HFFc6 (cell line): ENCODE results near the gene CARMIL1. TPM values are rescaled to one million over a fixed set of nuclear protein-coding genes. Genes with fewer than 3 reads are reported as not detected.

Experiments used
- DNase-seq: peaks from one replicate; pipeline ENCODE4 v3.0.0-alpha.2; 2018
- H3K27ac Mint-ChIP-seq: 2 replicates; pipeline ENCODE4 v1.8.0; 2020; ENCODE audit warnings: mild to moderate bottlenecking, mixed read lengths
- H3K27me3 Mint-ChIP-seq: 2 replicates; pipeline ENCODE4 v1.8.0; 2021; ENCODE audit warnings: mild to moderate bottlenecking, moderate library complexity, mixed read lengths; ENCODE audit not compliant: insufficient read depth
- H3K36me3 Mint-ChIP-seq: 2 replicates; pipeline ENCODE4 v1.8.0; 2021; ENCODE audit warnings: low read depth, mixed read lengths
- H3K4me1 Mint-ChIP-seq: 2 replicates; pipeline ENCODE4 v1.8.0; 2020; ENCODE audit warnings: low read depth, mixed read lengths
- H3K4me3 Mint-ChIP-seq: 2 replicates; pipeline ENCODE4 v1.8.0; 2020; ENCODE audit warnings: mild to moderate bottlenecking, moderate library complexity, mixed read lengths
- H3K9me3 Mint-ChIP-seq: 2 replicates; pipeline ENCODE4 v1.8.0; 2020; ENCODE audit warnings: mild to moderate bottlenecking, mixed read lengths
- CTCF ChIP-seq: fragments of 200-600 bp; sonication (generic); IDR thresholded peaks from 2 replicates; pipeline ENCODE4 v1.5.0; 2021; ENCODE audit warnings: antibody characterized with exemption, mild to moderate bottlenecking
- total RNA-seq, 6 experiments: library from RNA; stranded (reverse); fragmentation: NEBNext Ultra II Directional; extraction: Animal tissue kit (Norgen Biotek cat#: 25700); gene quantifications; 2 replicates in 1 of 6; 3 replicates in 5 of 6; pipeline ENCODE4 v1.2.3, GENCODE V29; 2021

The CARMIL1 gene
- total RNA-seq, 6 experiments from 2014 or later, result 12.2 to 15.6 (median 13.7) TPM

- Mint-ChIP-seq H3K36me3 (peaks cover 7% of the 10 kb centered on the region; the same call in 1 of the 2 replicates), H3K4me1 (peaks cover 54% of the 10 kb centered on the region), H3K27ac (no peak overlapping the region), H3K9me3 (no peaks in the 10 kb centered on the region), H3K4me3 (no peak overlapping the region), H3K27me3 (no peaks in the 10 kb centered on the region; the same call in 1 of the 2 replicates)
- no peak for TF ChIP-seq CTCF
- no peak for DNase-seq
These were observed 138.0 kb downstream of the CARMIL1 start for GRCh38 chr6:25417046-25417605.

- no peak for TF ChIP-seq CTCF
- Mint-ChIP-seq H3K27me3 (no peaks in the 10 kb centered on the region; the same call in 1 of the 2 replicates), H3K4me1 (peaks cover 47% of the 10 kb centered on the region), H3K36me3 (peaks cover 7% of the 10 kb centered on the region; the same call in 1 of the 2 replicates), H3K4me3 (peak overlapping the region; percentile 13; the same call in 1 of the 2 replicates), H3K27ac (peak overlapping the region; percentile 39; the same call in 1 of the 2 replicates), H3K9me3 (no peaks in the 10 kb centered on the region)
- DNase-seq, result no peak
These were observed 139.4 kb downstream of the CARMIL1 start for GRCh38 chr6:25418454-25419052.

- H3K27ac Mint-ChIP-seq, result no peak overlapping the region
- H3K4me1 Mint-ChIP-seq, result peaks cover 33% of the 10 kb centered on the region
- TF ChIP-seq CTCF, result no peak
- no peak overlapping the region for H3K4me3 Mint-ChIP-seq
- no peaks in the 10 kb centered on the region for H3K9me3 Mint-ChIP-seq
- DNase-seq, result no peak
- H3K27me3 Mint-ChIP-seq, result no peaks in the 10 kb centered on the region; the same call in 1 of the 2 replicates
- peaks cover 7% of the 10 kb centered on the region; the same call in 1 of the 2 replicates for H3K36me3 Mint-ChIP-seq
These were observed 140.7 kb downstream of the CARMIL1 start for GRCh38 chr6:25419879-25420278.

GRCh38 chr6:25423358-25423757, 144.2 kb downstream of the CARMIL1 start:
- no peak overlapping the region for H3K27ac Mint-ChIP-seq
- no peaks in the 10 kb centered on the region for H3K9me3 Mint-ChIP-seq
- DNase-seq, result no peak
- peaks cover 7% of the 10 kb centered on the region; the same call in 1 of the 2 replicates for H3K36me3 Mint-ChIP-seq
- H3K4me3 Mint-ChIP-seq, result no peak overlapping the region
- H3K27me3 Mint-ChIP-seq, result no peaks in the 10 kb centered on the region
- H3K4me1 Mint-ChIP-seq, result peaks cover 32% of the 10 kb centered on the region
- TF ChIP-seq CTCF, result no peak

- Mint-ChIP-seq H3K36me3 (peaks cover 7% of the 10 kb centered on the region; the same call in 1 of the 2 replicates), H3K27me3 (no peaks in the 10 kb centered on the region), H3K4me3 (no peak overlapping the region), H3K4me1 (peaks cover 31% of the 10 kb centered on the region), H3K9me3 (no peaks in the 10 kb centered on the region), H3K27ac (no peak overlapping the region)
- TF ChIP-seq CTCF, result no peak
- DNase-seq, result no peak
These were observed 145.1 kb downstream of the CARMIL1 start for GRCh38 chr6:25424303-25424702.
